NCI-H187 (cell line): ENCODE measurements around the gene ATF7IP.

Experiments
- DNase-seq, 2 experiments: peaks; one replicate each; lab custom pipeline; 2025; lab: John Stamatoyannopoulos, UW

ATF7IP gene

DNA sequence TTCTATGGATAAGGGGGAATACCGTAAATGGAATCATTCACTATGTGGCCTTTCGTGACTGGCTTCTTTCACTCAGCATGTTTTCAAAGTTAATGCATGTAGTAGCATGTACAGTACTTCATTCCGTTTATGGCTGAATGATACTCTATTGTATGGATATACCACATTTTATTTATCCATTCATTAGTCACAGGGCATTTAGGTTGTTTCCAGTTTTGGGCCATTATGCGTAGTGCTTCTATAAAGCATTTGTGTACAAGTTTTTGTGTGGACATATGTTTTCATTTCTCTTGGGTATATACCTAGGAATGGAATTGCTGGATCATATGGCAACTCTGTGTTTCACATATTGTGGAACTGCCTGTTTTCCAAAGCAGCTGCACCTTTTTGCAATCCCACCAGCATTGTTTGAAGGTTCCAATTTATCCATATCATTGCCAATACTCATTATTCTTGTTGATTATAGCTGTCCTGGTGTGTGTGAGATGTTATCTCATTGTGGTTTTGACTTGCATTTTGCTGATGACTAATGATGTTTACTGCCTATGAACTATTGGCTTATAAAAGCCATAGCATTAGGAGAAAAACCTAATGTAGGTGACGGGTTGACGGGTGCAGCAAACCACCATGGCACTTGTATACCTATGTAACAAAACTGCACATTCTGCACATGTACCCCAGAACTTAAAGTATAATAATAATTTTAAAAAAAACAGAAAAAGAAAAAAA is 45.5 kb downstream of the ATF7IP start:
- no peak for DNase-seq

DNA sequence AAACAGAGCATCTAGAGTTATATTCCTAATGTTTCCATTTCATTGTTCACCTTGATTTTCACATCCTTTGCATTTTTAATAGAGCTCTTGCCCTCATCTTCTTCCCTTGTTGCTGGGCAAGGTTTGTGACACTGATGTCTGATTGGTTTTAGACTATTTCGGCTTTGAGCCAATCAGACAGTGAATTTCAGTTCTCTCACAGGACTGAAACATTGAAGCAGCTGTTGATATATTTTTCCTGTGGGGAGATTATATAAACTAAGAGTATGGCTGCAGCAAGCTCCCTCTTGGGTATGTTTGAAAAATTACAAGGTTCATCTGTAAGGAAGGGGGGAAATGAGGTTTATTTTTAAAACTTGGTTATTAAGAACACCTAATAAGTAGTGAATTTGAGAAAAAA is 51.2 kb downstream of the ATF7IP start:
- no peak for DNase-seq

DNA sequence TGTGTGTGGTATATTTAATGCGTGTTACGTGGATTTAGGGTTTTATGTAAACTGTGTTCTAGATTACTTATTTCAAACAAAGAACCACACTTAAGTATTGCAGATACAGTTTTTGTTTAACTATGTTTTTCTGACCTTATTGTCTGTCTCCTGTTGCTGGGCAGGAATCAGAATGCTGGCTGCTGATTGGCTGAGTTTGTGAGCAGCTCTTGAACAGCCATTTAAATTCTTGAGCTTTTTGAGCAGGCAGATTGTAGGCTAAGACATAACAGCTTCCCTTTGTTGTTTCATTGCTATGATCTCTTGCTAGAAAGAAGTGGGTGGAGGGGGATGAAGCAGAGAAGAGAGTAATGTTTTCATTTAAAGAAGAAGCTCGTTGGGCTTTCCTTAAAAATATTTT is 52.2 kb downstream of the ATF7IP start:
- DNase-seq, result no peak

DNA sequence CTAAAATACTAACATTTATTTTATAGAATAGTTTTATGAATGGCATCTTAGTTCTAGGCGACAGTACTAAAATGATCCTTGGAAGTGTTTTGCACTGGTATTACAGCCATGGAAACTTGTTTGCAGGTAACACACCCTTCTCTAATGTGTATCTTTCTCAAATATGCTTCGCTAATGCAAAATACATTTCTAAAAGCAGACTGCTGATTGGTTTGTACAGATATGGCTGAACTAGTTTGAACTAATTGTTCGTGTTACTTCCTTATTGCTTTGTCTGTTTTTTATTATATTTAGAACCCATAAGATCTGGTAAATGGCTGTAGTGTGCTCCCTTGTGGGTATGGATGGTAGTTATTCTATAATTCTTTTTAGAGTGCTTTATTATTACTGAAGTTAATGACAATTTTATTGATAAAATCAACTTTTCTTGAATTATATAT is 53.0 kb downstream of the ATF7IP start:
- no peak for DNase-seq

DNA sequence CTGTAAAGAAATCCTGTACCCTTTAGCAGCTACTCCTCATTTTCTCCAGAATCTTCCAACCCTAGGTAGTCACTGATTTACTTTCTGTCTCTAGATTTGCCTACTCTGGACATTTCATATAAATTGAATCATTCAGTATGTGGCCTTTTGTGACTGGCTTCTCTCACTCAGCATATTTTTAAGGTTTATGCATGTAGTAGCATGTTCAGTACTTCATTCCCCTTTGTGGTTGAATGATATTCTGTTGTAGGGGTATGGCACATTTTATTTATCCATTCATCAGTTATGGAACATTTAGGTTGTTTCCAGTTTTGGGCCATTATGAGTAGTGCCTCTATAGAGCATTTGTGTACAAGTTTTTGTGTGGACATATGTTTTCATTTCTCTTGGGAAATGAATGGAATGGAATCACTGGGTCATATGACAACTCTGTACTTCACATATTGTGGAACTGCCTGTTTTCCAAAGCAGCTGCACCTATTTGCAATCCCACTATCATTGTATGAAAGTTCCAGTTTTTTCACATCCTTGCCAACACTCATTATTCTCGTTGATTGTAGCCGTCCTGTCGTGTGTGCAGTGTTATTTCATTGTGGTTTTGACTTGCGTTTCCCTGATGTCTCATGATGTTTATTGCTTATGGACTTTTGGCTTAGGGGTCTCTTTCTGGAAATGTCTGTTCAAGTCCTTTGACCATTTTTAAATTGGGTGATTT is 57.2 kb downstream of the ATF7IP start:
- no peak for DNase-seq

DNA sequence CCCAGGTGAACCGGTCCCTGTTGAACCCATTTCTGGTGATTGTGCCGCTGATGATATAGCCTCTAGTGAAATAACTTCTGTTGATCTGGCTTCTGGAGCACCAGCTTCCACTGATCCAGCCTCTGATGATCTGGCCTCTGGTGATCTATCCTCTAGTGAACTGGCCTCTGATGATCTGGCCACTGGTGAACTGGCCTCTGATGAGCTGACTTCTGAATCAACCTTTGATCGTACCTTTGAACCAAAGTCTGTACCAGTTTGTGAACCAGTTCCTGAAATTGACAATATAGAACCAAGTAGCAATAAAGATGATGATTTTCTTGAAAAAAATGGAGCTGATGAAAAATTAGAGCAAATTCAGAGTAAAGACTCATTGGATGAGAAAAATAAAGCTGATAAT is 59.1 kb downstream of the ATF7IP start:
- DNase-seq, result no peak

DNA sequence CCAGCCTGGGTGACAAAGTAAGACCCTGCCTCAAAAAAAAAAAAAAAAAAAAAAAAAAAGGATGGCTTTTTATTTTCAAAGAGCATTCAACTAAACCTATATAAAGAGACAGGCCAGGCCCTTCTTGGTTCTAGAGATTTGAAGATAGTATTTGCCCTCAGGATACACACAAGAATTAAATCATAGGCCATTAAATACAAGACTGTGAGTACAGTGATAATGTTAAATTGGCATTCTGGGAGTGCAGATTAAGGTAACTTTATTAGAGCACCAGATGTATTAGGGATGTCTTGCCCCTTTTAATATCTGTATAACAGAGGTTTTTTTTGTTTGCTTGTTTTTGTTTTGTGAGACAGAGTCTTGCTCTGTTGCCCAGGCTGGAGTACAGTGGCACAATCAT is 61.3 kb downstream of the ATF7IP start:
- no peak for DNase-seq

DNA sequence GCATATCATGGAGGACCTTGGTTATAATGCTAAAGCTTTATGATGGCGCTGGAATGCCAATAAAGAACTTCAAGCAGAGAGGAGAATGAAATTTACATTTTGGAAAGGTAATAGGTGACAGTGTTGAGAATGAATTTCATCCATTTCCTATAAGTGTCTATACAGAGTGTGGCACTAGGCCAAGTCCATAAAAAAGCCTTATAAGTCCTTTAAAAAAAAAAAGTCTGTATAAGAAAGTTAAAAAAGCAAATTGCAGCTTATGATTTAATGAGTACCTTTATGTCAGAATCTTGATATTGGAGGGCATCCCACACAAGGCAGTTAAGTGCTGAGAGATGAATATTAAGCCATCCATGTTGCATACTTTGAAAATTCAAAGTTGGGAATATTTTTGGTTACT is 62.4 kb downstream of the ATF7IP start:
- no peak for DNase-seq

DNA sequence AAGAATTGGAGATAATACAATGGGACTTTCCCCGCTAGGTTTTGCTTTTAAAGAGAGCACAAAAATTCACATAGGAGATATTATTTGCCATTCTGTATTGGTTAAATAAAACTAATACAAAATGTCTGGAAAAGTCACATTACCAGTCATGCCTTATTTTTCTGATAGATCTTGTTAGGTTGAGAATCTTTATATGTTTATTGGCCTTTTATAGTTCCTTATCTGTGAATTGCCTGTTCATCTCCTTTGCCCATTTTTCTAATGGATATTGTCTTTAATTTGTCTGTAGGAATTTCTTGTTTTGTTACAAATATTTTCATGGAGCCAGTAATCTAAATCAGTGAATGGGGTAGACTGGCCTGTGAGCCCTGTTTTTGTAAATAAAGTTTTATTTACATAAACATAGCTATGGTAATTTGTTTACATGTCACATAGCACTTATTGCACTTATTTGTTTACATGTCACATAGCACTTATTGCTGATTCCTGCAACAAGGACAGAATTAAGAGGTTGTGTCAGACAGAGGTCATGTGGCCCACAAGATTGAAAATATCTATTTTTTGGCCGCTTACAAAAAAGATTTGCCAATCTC is 65.0 kb downstream of the ATF7IP start:
- DNase-seq, result no peak

DNA sequence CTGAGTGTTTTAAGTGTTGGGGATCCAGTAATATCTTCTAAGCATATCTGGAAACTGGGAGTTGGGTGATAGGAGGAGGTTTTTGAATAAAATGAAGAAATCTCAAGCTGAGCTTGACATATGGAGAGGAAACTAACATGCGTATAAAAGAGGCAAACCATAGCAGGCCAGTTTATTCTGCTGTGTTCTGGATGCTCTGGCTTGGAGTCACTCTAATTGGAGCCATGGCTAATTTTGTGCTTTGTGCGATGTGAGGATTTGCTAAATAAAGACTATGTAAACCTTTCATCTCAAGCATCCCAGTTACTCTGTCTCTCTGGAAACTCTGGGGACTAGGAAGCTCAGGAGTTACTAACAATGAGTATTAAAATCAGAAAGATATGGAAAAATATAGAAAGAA is 66.5 kb downstream of the ATF7IP start:
- no peak for DNase-seq

DNA sequence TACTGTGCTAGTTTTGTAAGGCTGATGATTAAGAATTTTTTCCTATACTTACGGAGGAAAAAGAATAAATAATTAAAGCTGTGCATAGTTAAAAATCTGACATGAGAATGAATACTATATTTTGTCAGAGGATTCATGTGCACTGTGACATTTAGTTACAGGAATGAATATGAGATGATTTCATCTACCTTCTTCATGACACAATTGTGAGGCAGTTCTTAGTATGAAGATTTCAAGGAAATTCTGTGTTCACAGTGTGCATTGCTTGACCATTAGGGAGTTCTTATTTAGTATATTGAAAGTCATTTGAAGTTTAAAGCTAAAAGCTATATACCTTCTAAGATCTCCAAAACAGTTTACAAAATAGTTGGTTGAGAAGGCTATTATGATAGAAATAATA is 70.1 kb downstream of the ATF7IP start:
- no peak for DNase-seq

DNA sequence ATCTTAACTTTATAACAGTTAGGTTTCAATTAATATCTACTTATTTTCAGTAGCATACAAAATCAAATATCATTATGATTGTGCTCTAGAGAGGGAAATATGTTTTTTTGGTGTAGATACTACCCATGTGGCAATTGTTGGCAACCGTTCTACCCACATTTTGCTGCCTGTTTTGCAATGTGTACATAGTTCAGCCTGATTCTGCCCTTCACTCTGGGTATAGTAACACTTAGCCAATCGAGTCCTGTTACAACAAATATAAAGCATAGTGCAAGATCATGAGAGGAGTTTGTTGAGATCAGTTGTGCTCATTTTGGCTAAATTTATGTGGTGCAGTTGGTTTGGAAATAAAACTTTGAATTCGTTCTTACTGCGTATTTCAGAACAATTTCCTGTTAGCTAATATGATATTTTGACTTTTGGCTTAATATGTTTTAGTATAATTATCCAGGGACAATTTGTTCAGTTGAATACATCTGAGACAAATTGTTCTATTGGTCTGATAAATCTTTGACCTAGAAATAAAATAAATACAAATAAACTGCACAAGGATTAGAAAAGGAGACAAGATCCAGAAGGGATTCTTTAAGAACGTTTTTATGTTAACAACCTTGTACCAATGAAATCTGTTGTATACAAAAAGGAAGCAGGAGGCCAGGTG is 76.9 kb downstream of the ATF7IP start:
- no peak for DNase-seq

DNA sequence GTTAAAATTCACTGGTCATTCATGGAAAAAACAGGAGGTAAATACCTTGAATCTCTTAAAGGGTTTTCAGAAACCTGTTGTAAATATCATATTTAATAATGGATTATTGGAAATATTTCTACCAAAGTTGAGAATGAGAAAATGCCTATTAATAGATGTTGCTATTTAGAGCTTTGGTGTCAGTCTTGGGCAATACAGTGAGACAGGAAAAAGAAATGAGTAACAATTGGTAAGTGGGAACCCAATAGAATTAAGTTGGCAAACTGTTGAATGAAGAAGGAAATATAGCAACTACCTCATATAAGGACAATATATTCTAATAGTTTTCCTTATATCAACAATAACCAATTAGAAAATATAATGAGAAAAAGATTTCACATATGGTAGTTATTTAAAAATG is 78.0 kb downstream of the ATF7IP start:
- no peak for DNase-seq

DNA sequence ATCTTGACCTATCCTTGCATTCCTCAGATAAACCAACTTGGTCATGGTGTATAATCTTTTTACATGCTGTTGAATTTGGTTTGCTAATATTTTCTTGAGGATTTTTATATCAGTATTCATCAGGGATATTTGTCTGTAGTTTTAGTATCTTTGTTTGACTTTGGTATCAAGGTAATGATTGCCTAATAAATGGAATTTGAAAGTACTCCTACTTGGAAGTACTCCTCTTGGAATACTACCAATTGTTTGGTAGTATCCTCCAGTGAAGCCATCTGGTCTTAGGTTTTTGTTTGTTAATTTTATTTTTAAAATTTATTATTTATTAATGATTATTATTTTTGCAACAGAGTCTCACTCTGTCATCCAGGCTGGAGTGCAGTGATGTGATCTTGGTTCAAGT is 85.0 kb downstream of the ATF7IP start:
- DNase-seq, result no peak

DNA sequence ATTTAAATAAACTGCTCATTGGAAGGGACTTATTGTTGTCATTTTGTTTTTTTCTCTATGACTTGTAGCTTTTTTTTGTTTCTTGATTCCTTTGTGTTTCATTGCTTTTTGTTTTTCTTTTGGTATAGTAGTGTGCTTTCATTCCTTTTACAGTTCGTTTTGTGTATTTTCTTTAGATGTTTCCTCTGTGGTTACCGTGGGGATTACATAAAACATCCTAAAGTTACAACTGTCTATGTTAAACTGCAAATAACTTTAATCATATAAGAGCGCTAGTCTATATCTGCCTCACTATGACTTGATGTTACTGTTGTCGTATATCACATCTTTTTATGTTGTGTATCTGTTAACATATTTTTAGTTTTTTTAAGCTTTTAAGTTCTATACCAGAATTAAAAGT is 86.9 kb downstream of the ATF7IP start:
- no peak for DNase-seq

DNA sequence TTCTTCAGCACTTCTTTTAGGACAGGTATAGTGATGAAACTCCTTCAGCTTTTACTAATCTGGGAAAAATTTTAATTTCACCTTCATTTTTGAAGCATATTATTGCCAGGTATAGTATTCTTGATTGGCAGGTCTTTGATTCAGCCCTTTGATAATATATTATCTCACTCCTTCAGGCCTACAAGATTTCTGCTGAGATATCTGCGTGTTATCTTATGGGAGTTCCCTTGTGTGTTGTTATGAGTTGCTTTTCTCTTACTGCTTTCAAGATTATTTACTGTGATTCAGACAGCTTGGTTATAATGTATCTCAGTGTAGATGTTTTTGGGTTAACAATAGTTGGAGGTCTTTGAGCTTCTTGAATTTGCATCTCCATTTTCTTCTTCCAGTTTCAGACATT is 87.4 kb downstream of the ATF7IP start:
- DNase-seq, result no peak

DNA sequence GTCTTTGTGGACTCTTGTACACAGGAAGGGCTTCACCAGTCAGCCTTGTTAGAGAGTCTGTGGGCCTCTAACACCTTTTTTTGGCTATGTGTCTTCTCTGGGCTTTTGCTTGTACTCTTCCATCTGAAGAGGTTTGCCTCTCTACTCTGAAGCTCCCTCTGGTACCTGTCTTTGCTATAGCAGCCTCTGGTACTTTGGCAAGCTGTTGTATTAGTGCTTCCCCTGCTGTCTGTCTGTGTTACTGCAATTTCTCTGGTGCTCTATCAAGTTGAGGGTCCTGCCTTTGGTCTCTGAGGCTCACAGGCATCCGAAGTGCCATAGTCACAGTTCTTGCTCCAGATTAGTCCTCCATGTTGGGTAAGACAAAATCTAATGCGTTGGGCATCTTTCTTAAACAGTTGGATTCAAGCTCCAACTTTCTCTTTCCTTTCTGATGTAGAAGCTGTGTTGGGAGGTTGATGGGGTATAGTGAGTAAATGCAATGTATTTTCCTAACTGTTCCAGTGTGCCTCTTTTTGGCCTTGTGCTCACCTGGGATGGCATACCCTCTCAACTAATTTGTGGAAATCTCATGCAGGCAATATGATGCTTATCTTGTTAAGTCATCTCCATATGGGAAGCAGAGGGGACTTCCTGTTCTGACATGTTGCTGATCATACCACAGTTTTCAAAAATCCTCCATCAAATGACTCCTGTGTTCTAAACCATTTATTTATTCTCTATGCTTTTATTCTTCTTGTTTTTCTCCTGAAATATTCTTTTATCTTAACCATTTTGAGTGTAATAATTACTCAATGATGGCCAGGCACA is 88.8 kb downstream of the ATF7IP start:
- no peak for DNase-seq

DNA sequence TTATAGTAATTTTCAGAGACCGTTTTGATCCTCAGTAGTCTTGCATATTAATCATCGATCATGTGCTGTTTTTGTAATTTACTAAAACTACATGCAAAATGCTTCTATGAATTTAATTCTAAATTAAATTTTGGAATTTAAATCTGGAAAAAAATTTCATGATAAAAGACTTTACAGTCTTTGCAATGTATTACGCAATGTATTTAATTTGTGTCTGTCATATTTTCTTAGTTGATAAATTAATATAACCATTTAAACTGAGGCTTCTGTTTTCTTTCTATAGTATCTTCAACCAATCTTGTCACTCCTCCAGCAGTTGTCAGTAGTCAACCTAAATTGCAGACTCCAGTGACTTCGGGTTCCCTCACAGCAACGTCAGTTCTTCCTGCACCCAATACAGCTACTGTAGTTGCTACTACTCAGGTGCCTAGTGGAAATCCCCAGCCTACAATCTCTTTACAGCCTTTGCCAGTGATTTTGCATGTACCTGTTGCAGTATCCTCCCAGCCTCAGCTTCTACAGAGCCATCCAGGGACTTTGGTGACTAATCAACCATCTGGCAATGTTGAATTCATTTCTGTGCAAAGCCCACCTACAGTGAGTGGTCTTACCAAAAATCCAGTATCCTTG is 94.8 kb downstream of the ATF7IP start:
- DNase-seq, result no peak

DNA sequence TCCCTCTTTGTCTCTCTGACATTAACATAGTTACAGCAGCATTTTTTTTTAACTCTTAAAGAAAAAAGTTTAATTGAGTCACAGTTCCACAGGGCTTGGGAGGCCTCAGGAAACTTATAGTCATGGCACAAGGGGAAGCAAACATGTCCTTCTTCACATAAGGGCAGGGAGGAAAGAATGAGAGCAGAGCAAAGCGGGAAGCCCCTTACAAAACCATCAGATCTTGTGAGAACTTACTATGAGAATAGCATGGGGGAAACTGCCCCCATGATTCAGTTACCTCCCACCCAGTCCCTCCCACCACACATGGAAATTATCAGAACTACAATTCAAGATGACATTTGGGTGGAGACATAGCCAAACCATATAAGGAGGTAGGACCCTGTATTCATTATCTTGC is 106.0 kb downstream of the ATF7IP start:
- DNase-seq, result no peak

DNA sequence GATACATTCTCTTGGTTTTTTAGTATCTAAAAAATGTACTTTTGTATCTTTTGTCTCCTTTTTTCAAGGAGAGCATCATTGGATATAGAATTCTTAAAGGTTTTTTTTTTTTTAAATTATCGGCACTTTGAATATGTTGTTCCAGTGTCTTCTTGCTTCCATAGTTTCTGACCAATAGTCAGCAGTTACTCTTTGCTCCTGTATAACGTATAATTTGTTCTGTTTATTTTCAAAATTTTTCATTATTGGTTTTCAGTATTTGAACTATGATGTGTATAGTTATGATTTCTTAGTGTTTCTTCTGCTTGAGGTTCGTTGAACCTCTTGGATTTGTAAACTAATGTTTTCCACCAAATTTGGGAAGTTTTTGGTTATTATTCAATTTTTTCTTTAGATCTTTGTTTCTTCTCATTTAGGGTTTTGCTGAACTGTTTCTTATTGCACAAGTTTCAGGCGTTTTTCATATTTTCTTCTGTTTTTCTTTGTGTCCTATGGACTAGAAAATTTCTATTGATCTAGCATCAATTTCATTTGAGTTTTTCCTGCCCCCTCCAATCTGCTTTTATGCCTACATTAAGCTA is 108.3 kb downstream of the ATF7IP start:
- no peak for DNase-seq

DNA sequence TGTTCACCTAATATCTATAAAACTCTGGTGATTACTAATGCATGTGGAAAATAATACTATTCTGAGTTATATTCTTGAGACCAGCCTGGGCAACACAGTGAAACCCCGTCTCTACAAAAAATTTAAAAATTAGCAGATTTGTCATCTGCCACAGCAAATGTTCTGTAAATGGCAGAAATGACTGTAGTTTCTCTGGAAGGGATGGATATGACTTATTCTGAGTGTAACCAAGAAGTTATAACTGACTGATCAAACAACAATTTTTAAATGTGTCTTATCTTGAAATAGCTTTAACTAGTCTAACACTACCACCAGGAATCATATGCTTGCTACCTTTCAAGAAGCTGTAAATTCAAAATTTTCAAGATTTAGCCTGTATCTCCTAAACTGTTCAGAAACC is 113.5 kb downstream of the ATF7IP start:
- DNase-seq, result no peak
